Skin epidermis (tissue), 12 donors: Measurements from ENCODE around the gene SNX19.
"Not testable (repeated sequence)": the region's sequence is repeated elsewhere in the genome, so short reads cannot be mapped to it uniquely, and the experiment has no call there.

Source experiments
- H3K27ac ChIP-seq, 21 experiments: fragments of 200-600 bp; sonication (generic) in 11 of 21; one replicate each; pipeline ENCODE4 v1.5.0; 2020; ENCODE audit warnings: mild to moderate bottlenecking in 3 of 21, inconsistent platforms in 2 of 21, moderate library complexity in 2 of 21
- H3K4me3 ChIP-seq, 7 experiments: fragments of 200-600 bp; sonication (generic) in 2 of 7; one replicate each; pipeline ENCODE4 v1.5.0; 2020; ENCODE audit warnings: inconsistent platforms in 2 of 7, mild to moderate bottlenecking in 2 of 7, moderate library complexity in 1 of 7

The SNX19 gene

DNA sequence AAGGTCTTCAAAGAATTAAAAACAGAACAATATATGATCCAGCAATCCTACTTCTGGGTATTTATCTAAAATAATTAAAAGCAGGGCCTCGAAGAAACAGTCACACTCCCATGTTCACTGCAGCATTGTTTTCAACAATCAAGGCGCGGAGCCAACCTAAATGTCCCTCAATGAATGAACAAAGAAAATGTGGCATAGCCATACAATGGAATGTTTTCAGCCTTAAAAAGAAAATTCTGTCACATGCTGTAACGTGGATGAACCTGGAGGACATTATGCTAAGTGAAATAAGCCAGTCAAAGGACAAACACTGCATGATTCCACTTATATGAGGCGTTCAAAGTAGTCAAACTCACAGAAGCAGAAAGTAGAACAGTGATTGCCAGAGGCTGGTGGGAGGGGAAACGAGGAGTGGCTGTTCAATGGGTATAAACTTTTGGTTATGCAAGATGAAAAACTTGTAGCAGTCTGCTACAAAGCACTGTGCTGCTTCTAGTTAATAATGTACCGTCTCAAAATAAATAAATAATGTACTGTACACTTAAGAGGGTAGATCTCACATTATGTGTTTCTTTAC lies 41.2 kb downstream of the SNX19 start:
- H3K4me3 ChIP-seq = no peak overlapping the region
- H3K27ac ChIP-seq = peak overlapping the region in 1 of 21 experiments; percentile 7

DNA sequence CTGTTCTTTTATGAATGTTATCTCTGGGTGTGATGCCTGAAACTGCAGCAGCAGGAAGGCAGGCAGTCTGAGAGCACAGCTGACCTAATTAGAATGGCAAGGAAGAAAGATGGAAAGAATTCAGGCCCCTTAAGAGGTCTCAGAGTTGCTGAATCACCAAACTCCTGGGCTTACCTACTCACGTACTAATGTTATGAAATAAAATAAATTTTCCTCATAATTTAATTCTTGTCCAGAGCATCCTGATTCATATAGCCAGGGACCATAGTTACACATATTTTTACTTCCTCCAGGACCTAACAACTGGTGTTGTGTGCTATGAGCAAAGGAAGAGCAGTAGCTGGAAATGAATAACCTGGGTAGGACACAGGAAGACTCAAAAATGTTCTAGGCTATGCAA lies 41.9 kb downstream of the SNX19 start:
- Histone ChIP-seq H3K27ac (peak overlapping the region in 2 of 21 experiments; percentile 30 to 45), H3K4me3 (no peak overlapping the region)

DNA sequence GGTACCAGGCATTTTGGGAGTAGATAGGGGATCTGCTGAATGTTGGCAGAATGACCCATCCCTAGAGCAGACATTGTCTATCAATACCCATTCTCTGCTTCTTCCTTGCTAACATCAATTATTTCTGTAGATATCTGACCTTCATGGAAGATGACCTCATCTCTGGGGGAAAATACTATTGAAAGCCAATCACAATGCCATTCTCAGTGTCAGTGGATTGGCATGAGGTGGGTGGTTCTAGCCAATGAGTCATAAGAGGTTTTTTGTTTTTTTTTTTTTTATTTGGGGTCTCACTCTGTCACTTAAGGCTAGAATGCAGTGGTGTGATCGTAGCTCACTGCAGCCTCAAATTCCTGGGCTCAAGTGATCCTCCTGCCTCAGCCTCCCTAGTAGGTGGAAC lies 42.5 kb downstream of the SNX19 start:
- no peak overlapping the region for H3K4me3 ChIP-seq
- peak overlapping the region in 3 of 21 experiments; percentile 30 to 58 (median 45) for H3K27ac ChIP-seq

DNA sequence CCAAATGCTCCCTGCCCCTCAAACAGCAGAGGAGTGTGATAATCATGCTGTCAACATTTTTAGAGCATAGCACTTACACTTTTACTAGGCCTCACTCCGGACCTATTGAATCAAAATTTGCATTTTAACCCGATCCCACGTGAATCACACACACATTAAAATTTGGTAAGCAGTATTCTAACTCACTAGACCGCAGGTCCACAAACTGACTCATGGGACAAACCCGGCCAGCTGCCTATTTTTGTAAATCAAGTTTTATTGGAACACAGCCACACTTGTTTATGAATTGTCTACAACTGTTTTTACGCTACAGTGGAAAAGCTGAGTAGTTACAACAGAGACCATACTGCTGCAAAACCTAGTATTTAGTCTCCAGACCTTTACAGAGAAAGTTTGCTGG lies 43.3 kb downstream of the SNX19 start:
- peak overlapping the region in 2 of 21 experiments; percentile 28 to 58 for H3K27ac ChIP-seq

DNA sequence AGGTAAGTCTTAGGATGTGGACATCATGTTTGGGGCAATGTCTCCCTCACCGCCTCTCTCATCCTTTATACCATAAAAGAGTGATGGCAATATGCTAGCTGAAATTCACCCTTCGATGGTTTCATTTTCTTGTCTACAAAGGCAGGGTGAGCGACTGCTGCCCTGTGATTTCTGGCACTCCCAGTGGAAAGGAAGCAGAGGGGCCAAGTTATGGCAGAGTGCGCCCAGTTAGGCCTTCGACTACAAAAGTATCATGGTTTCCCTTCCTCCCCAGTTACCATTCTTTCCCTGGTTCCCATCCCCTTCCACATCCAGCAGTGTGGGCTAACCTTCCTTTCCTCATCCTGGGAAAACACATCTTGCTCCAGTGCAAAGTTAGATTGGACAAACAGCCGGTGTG lies 43.8 kb downstream of the SNX19 start:
- no peak overlapping the region for H3K4me3 ChIP-seq
- H3K27ac ChIP-seq = peak overlapping the region in 5 of 21 experiments; percentile 1 to 58 (median 28)

More for the DNA sequence above, 43.3 kb downstream of the SNX19 start:
- H3K4me3 ChIP-seq = no peak overlapping the region

DNA sequence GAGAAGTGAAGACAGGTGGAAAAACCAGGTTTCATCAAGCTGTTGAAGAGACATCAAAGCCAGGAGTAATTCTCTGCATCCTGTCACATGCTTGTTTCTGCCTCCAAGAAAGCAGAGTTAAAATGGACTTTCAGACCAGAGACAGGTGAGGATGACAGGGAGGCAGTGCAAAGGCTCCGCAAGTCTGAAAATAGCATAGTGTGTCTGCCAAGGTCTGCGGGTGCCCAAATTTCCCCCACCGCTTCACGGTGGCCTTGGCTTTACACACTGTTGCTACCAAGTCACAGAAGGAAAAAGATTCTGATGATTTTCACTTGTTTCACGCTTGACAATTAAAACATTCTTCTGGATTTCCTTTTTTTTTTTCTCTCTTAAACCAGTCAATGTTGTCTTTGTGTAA lies 44.2 kb downstream of the SNX19 start:
- H3K27ac ChIP-seq = peak overlapping the region in 2 of 21 experiments; percentile 7 to 28
- no peak overlapping the region for H3K4me3 ChIP-seq

DNA sequence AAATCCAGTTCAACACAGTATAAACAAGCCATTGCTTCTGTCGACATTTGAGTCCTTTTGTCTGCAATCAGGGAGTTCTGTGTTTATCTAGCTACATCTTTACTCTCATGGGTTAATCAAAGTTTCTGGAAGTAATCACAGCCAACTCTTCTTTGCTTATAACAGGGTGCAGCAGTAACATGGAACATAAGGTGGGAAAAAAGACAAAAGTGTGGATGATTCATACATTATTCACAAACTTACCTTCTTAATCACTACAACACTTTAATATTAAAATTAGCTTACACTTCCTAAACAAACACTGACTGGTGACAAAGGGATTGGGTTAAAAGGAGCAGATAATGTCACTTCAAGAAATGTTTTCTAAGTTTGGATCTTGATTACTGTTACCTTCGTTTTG lies 44.7 kb downstream of the SNX19 start:
- Histone ChIP-seq H3K27ac (no peak overlapping the region), H3K4me3 (no peak overlapping the region)

DNA sequence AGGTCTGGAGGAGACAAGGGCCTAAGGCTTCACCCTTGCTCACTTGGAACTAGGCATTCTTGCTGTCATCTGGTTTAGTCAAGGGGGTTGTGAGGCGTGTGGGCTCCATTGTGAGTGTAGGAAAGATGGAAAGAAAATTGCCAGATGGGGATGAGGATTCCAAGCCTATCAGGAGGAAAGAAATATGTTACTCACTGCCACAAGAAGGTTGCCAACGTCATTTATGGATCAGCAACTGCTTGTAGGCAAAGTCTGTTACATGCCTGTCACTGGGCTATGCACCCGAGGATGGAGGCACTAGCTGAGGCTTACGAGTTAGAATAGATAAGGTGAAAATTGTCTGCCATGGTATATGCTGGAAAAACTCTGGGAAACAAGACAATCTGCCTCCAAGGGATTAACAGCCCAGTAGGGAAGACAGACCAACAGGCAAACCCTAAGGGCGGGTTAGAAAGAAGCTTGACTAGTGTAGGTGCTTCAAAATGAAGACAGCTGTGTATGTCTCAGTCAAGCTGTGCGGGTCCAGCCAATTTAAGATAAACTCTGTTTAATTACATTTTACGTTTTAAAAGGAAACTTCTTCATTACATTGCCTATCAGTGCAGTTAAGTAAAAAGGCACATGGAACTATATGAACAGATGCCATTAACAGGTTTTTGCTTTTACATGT lies 47.4 kb downstream of the SNX19 start:
- Histone ChIP-seq H3K27ac (no peak overlapping the region), H3K4me3 (no peak overlapping the region)

DNA sequence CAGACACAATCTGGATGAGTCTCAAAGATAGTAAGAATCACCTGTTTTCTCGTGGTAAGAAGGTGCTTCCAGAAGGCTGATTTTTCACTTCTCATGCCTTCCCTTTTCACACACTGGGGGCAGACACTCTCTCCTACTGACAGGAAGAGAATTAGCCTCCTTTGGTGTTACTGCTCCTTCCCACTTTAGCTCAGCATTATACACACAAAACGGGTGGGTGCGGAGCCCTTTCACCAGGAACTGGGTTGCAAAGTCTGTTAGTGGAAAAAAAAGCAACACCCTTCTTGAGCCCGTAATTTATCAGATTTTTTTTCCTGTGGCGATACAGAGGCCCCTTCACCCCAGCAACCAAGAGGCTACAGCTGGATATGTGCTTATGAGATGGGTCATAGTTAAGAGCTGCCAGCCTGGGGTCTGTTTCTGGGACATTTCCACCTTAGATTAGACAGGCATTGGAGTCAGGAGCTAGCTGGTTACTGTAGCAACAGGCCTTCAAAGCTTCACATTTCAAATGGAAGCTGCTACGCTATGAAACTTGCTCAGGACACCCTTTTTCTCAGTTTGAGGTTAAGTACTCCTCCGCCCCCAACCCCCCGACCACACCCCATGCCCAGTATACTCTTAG lies 48.1 kb downstream of the SNX19 start:
- Histone ChIP-seq H3K4me3 (no peak overlapping the region), H3K27ac (no peak overlapping the region)

DNA sequence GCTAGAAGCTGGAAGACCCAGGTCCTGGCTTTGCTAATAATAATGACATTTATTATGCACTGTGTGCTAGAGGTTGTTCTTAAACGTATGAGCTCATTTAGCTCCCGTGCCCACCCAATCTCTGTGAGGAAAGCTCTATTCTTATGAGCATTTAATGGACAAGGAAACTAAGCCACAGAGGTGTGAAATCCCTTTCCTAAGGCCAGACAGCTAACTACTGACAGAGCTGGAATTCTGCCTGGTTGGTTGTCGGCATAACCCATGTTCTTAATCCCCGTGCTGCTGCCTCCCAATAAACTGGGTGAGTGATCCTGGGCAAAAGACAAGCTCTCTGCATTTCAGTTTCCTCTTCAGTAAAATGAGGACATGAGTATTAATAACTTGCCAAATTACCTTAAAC lies 49.4 kb downstream of the SNX19 start:
- no peak overlapping the region for H3K27ac ChIP-seq
- no peak overlapping the region for H3K4me3 ChIP-seq

DNA sequence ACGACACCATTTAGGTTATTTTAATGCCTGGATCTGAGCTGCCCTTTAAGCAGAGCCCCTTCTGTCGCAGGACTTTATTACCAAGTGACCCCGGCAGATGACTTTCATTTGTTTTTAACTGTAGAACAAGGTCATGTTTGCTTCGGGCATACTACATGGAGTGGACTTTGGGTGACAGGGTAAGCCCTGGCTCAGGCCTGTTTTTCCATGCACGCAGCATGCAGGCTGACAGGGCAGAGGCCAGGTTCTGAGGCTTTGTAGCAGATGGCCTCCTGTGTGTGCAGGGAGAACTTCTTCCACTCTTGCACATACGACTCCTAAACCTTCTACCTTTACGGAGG lies 50.5 kb downstream of the SNX19 start:
- Histone ChIP-seq H3K4me3 (no peak overlapping the region), H3K27ac (no peak overlapping the region)

DNA sequence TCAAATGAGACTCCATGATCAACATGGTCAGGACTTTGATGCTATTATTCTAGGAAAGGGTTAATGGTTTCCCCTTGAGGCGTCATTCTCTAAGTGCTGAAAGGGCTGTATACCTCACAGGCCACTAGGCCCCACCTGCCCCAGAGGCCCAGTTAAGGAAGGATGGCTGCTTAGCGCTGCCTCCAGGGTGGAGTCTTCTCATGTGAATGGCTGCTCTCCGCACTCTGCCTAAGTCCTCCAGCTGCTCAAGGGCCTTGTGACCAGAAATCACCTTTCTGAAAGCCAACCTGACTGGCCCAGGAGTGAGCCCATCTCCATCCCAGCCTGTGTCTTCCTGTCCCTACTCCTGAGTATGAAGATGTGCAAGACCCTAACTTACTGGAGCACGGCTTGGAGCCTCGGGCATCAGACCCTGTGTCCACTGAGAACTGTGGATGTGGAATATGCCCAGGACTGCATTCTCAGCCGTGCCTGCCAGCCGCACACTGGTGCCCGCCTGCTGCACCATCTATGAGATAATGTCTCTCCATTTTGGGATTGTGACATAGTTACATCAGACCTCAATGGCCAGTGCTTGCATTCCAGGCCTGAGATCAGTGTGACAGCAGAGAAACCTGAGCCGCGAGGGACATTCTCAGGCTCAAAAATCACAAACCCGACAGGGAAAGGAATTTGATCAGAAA lies 51.0 kb downstream of the SNX19 start:
- H3K4me3 ChIP-seq = no peak overlapping the region
- no peak overlapping the region for H3K27ac ChIP-seq

DNA sequence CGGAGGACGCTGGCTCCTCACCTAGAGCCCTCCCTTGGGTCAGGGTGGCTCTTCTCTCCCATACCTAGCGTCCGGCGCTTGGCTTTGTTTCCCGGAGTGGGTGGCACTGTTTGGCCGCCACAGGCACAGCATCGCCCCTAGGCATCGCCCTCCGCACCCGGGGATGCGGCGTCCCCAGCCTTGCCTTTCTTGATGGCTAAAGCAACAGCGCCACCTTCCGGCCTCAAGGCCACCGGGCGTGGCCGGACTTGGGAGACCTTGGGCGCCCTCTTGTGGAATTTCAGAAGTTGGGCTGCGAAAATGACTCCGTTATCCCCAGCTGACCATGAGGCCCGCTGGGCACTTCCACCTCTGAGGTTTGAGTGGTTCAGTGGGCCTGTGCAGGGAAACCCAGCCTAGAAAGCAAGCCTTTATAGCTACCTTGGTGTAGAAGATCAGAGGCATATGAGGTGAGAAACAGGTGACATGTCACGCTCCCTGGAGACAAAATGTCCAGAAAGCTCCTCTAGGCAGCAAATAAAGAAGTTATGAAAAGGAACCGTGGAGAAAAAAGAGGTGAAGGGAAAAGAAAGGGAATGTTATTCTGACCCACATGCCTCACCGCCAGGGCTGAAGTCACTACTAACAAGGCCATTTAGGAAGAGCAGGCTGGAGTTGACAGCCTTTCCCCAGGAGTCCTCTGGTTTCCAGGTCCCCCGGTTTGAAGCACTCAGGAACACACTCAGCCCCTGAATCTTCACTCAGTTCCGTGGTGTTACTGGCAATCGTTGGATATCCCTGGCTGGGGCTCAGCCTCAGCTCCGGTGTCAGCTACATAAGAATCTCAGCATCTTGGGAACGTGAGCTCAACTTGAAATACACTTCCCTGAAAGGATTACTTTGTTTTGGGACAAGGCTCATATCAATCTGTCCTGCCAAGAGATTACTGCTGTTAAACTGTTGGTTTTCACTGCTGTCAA lies 54.1 kb downstream of the SNX19 start:
- H3K4me3 ChIP-seq = no peak overlapping the region
- H3K27ac ChIP-seq = no peak overlapping the region

DNA sequence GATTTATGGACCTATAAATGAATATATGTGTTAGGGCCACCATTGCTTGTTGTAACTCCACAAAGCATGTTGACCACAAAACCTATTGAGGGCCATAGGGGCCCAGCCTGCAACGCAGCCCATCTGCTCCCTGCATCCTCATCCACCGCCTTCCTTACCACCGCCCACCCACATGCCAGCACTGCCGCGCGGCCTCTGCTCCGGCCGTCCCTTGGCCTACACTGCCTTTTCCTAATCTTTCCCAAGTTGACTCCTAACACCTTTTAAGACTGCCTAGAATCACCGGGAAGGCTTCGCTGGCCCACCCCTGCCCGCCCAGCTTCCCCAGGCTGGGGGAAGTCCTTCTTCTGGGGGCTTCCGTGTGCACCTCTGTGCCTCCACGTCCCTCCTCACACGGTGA lies 55.0 kb downstream of the SNX19 start:
- H3K27ac ChIP-seq = no peak overlapping the region
- H3K4me3 ChIP-seq = no peak overlapping the region

DNA sequence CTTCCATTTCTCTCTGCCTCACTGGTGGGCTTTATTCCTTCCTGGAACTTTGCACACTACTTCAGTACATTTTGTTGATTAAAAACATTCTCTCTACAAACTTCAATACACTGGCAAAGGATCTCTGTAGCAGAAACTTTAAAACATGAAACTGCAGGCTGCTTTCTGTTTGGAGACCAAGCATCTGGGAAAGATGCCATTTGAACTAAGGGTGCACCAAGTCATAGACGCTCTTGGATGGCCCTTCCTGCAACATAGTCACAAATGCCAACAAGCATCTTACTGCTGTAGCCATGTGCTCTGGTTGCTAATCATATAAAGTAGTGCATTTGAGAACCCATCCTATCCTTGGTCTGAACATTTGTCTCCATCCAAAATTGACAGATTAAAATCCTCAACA lies 56.4 kb downstream of the SNX19 start:
- H3K4me3 ChIP-seq = no peak overlapping the region
- H3K27ac ChIP-seq = peak overlapping the region in 1 of 21 experiments; percentile 18

DNA sequence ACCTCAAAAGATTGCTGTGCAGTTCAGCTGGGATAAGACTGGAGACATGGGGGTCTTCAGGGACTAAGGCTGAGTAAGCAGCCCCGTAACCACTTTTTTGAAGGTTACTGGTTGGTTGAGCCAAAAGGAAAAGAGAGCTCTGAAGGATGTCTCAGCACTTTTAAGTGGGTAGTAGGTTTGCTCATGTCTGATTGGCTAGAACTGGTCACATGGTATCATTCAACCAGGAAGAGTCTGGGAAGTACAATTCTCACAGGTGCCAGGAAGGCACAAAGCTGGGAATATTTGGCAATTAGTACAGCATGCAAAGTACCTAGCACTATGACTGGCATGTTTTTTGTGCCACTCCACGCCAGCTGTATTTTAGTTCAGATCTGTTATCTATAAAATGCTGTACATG lies 58.1 kb downstream of the SNX19 start:
- H3K27ac ChIP-seq = no peak overlapping the region

DNA sequence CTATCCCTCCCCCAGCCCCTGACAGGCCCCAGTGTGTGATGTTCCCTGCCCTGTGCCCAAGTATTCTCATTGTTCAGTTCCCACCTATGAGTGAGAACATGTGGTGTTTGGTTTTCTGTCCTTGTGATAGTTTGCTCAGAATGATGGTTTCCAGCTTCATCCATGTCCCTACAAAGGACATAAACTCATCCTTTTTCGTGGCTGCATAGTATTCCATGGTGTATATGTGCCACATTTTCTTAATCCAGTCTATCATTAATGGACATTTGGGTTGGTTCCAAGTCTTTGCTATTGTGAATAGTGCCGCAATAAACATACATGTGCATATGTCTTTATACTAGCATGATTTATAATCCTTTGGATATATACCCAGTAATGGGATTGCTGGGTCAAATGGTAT lies 60.6 kb downstream of the SNX19 start:
- H3K4me3 ChIP-seq, H3K27ac ChIP-seq: not testable (repeated sequence)

More for the DNA sequence above, 58.1 kb downstream of the SNX19 start:
- no peak overlapping the region for H3K4me3 ChIP-seq

DNA sequence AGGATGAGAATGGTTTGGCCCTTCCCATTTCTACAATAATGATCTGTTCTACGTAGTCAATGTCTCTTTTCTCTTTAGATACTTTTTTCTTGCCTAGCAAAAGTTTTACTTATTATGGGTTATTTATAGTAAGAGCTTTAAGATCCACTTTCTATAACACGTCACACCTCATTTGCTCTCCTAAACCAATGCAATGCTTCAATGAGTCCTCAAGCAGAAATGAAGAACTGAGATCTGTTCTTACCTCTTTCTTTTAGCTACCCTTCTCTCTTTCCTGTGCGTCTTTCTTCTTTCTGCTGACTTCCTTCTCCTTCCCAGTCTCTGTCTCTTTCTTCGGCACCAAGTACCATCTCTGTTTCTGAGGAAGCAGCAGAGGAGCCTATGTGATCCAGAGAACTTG lies 61.8 kb downstream of the SNX19 start:
- no peak overlapping the region for H3K4me3 ChIP-seq

DNA sequence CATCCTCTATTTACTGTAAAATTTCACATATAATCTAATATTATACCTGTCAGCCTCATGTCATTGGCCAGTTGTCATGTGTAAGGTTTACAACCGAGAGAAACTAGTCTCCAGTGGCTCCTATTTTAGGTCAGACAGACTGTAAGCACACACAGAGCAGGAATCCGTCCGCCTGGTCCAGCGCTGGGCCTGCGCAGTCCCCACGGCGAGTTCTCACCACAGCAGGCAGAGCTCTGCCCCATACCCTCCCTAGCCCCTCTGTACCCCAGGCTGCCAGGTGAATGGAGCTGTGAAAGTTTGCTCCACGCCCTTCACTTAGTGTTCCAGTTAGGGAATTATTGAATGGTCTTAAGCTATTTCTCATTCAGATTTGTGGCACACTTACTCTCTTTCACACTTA lies 63.7 kb downstream of the SNX19 start:
- no peak overlapping the region for H3K27ac ChIP-seq

More for the DNA sequence above, 61.8 kb downstream of the SNX19 start:
- no peak overlapping the region for H3K27ac ChIP-seq

More for the DNA sequence above, 63.7 kb downstream of the SNX19 start:
- H3K4me3 ChIP-seq = no peak overlapping the region
